K562 (cell line): Measurements from ENCODE around the gene DHDH. TPM values are rescaled to one million over a fixed set of nuclear protein-coding genes. Genes with fewer than 3 reads are reported as not detected.

Experiments used
- ATAC-seq: fragments of 200-7000 bp; cut with Tn5 transposase; 3 replicates; pipeline ENCODE4 v1.9.1; 2020; ENCODE audit warnings: moderate library complexity
- BruUV-seq: library from RNA; stranded (reverse); fragments of 400-500 nt; replicated peaks from 2 replicates; lab custom pipeline; 2021; lab: Mats Ljungman, UMichigan
- CTCF ChIA-PET: fragments of 300-600 bp; formaldehyde crosslinking; extraction: SDS; loops from one replicate; lab custom pipeline; 2021; ENCODE audit warnings: low intra/inter-chr PET ratio; lab: Yijun Ruan, JAX
- POLR2A ChIA-PET: fragments of 300-600, 350-650 bp; sonication (Branson Sonifier 250); formaldehyde crosslinking; extraction: SDS; loops from one replicate; lab custom pipeline; 2021; ENCODE audit warnings: antibody characterized with exemption, inconsistent platforms; lab: Yijun Ruan, JAX
- DNase-seq, 4 experiments: peaks; one replicate each; pipeline versions ENCODE4 v3.0.0 to v3.0.0-alpha.2; 2011 to 2018; ENCODE audit warnings: low spot score in 3 of 4, mixed read lengths in 3 of 4; ENCODE audit errors: extremely low read depth in 1 of 4
- FAIRE-seq: peaks from 2 replicates; lab custom pipeline; 2011; peaks lifted over from hg19 to GRCh38; lab: Jason Lieb, UNC
- H2AFZ ChIP-seq: 2 replicates; pipeline ENCODE4 v1.6.0; 2011; ENCODE audit warnings: low read depth, low read length, control low read depth, inconsistent platforms
- H3K27ac ChIP-seq: fragments of 200-600 bp; 3 replicates; pipeline ENCODE4 v1.8.0; 2011; ENCODE audit warnings: low read depth, mild to moderate bottlenecking, control low read depth, inconsistent platforms, low read length, moderate library complexity, mixed read lengths; ENCODE audit errors: extremely low read depth
- H3K27me3 ChIP-seq, 2 experiments: fragments of 300-600 bp in 1 of 2; 2 replicates in 1 of 2; 3 replicates in 1 of 2; pipeline versions ENCODE4 v1.6.0 to v1.8.0; 2011; ENCODE audit warnings: inconsistent platforms in 2 of 2, low read length in 2 of 2, mild to moderate bottlenecking in 1 of 2, mixed read lengths in 1 of 2, moderate library complexity in 1 of 2; ENCODE audit not compliant: control insufficient read depth in 2 of 2, insufficient read depth in 2 of 2
- H3K36me3 ChIP-seq: fragments of 300-600 bp; 3 replicates; pipeline ENCODE4 v1.8.0; 2011; ENCODE audit warnings: mild to moderate bottlenecking, low read length, inconsistent platforms; ENCODE audit not compliant: control insufficient read depth, insufficient read depth
- H3K4me1 ChIP-seq, 2 experiments: fragments of 200-600 bp in 1 of 2; replicated peaks in 1 of 2; 2 replicates in 1 of 2; 3 replicates in 1 of 2; pipeline versions ENCODE4 v1.5.1 to v1.8.0; 2011; ENCODE audit warnings: inconsistent platforms in 2 of 2, low read length in 2 of 2, mild to moderate bottlenecking in 1 of 2, mixed read lengths in 1 of 2, moderate library complexity in 1 of 2; ENCODE audit not compliant: control insufficient read depth in 2 of 2, insufficient read depth in 2 of 2
- H3K4me2 ChIP-seq: 2 replicates; pipeline ENCODE4 v1.6.1; 2011; ENCODE audit warnings: low read length, control low read depth, inconsistent platforms, mixed read lengths; ENCODE audit not compliant: insufficient read depth
- H3K4me3 ChIP-seq: fragments of 200-600 bp; sonication (generic), shearing (Covaris generic); 2 replicates; pipeline ENCODE4 v1.5.1; 2016; ENCODE audit warnings: control low read depth, inconsistent platforms
- H3K79me2 ChIP-seq: fragments of 200-600 bp; 3 replicates; pipeline ENCODE4 v1.8.0; 2011; ENCODE audit warnings: low read length, inconsistent platforms; ENCODE audit not compliant: control insufficient read depth, insufficient read depth
- H3K9ac ChIP-seq, 2 experiments: 2 replicates each; pipeline versions ENCODE4 v1.6.0 to v1.6.1; 2011; ENCODE audit warnings: low read depth in 2 of 2, low read length in 2 of 2, control low read depth in 1 of 2, inconsistent platforms in 1 of 2, mild to moderate bottlenecking in 1 of 2, mixed read lengths in 1 of 2; ENCODE audit not compliant: insufficient read depth in 1 of 2
- H3K9me1 ChIP-seq: one replicate; pipeline ENCODE4 v1.6.0; 2011; ENCODE audit warnings: inconsistent platforms, mild to moderate bottlenecking, low read length, moderate library complexity; ENCODE audit not compliant: control insufficient read depth, insufficient read depth
- H3K9me3 ChIP-seq: replicated peaks from 2 replicates; pipeline ENCODE4 v1.5.1; 2011; ENCODE audit warnings: low read depth, low read length, inconsistent platforms; ENCODE audit not compliant: control insufficient read depth, insufficient read depth
- H4K20me1 ChIP-seq: replicated peaks from 2 replicates; pipeline ENCODE4 v1.6.1; 2011; ENCODE audit warnings: low read length, inconsistent platforms, mixed read lengths; ENCODE audit not compliant: control insufficient read depth, insufficient read depth
- ARNT ChIP-seq, 2 experiments: fragments of 450-650 bp; IDR thresholded peaks; 2 replicates each; pipeline ENCODE4 v1.6.1; 2016; ENCODE audit warnings: mild to moderate bottlenecking in 1 of 2
- CGGBP1 ChIP-seq: fragments of 250-450 bp; sonication (Bioruptor Pico); IDR thresholded peaks from 2 replicates; pipeline ENCODE4 v1.9.0; 2021; ENCODE audit warnings: mild to moderate bottlenecking
- CTBP1 ChIP-seq: fragments of 450-650 bp; IDR thresholded peaks from 2 replicates; pipeline ENCODE4 v1.6.1; 2016; ENCODE audit warnings: borderline replicate concordance
- DIDO1 ChIP-seq: fragments of 450-650 bp; IDR thresholded peaks from 2 replicates; pipeline ENCODE4 v1.6.1; 2016; ENCODE audit warnings: low read depth, missing biosample characterization, missing genetic modification characterization
- HDAC2 ChIP-seq: fragments of 450-650 bp; IDR thresholded peaks from 2 replicates; pipeline ENCODE4 v1.6.1; 2016; ENCODE audit warnings: mild to moderate bottlenecking
- HMBOX1 ChIP-seq: sonication (generic); IDR thresholded peaks from 2 replicates; pipeline ENCODE4 v1.6.1; 2016
- HOXB6 ChIP-seq: fragments of 250-450 bp; sonication (Bioruptor Pico); IDR thresholded peaks from 2 replicates; pipeline ENCODE4 v1.5.1; 2022; ENCODE audit warnings: mild to moderate bottlenecking, borderline replicate concordance
- JUND ChIP-seq, 2 experiments: IDR thresholded peaks; 2 replicates in 1 of 2; 3 replicates in 1 of 2; pipeline ENCODE4 v1.6.1; 2011; ENCODE audit warnings: borderline replicate concordance in 2 of 2, low read depth in 2 of 2, low read length in 2 of 2, improper control_type of control experiment in 1 of 2, missing biosample characterization in 1 of 2, missing genetic modification characterization in 1 of 2, missing genetic modification reagents in 1 of 2
- POLR2G ChIP-seq: fragments of 200-400 bp; formaldehyde crosslinking; IDR thresholded peaks from 2 replicates; pipeline ENCODE4 v1.6.1; 2017; ENCODE audit warnings: low read depth, mild to moderate bottlenecking, antibody characterized with exemption, low read length, moderate library complexity
- SAFB2 ChIP-seq: fragments of 200-400 bp; formaldehyde crosslinking; IDR thresholded peaks from 2 replicates; pipeline ENCODE4 v1.6.1; 2018; ENCODE audit warnings: borderline replicate concordance, low read length, low read depth, moderate library complexity; ENCODE audit not compliant: severe bottlenecking
- TFAP4 ChIP-seq: sonication (generic); formaldehyde crosslinking; IDR thresholded peaks from 2 replicates; pipeline ENCODE4 v1.8.0; 2022; ENCODE audit warnings: missing genetic modification reagents, mild to moderate bottlenecking, moderate library complexity, borderline replicate concordance
- ZBTB33 ChIP-seq: sonication (generic); formaldehyde crosslinking; IDR thresholded peaks from 2 replicates; pipeline ENCODE4 v1.8.1; 2023; ENCODE audit warnings: mild to moderate bottlenecking, missing genetic modification reagents
- ZFPM2 ChIP-seq: fragments of 250-450 bp; sonication (Bioruptor Pico); IDR thresholded peaks from 2 replicates; pipeline ENCODE4 v1.5.1; 2022; ENCODE audit warnings: mild to moderate bottlenecking
- ZFX ChIP-seq: sonication (generic); formaldehyde crosslinking; IDR thresholded peaks from 2 replicates; pipeline ENCODE4 v1.8.0; 2022; ENCODE audit warnings: mild to moderate bottlenecking, missing genetic modification reagents, moderate library complexity
- ZNF41 ChIP-seq: fragments of 250-450 bp; sonication (Bioruptor Pico); conservative IDR thresholded peaks from 2 replicates; pipeline ENCODE4 v1.4.0; 2020; ENCODE audit warnings: mild to moderate bottlenecking
- ZNF785 ChIP-seq: fragments of 250-450 bp; sonication (Bioruptor Pico); IDR thresholded peaks from 2 replicates; pipeline ENCODE4 v1.4.0; 2020; ENCODE audit warnings: mild to moderate bottlenecking
- WGBS: fragments of 100-300 bp; shearing (Covaris generic); methylation state at CpG from one replicate; pipeline ENCODE4 v1.1.6; 2016; ENCODE audit warnings: low coverage, mixed read lengths; ENCODE audit not compliant: insufficient coverage; ENCODE audit errors: missing lambda C conversion rate; 5-methylcytosine and 5-hydroxymethylcytosine counted together
- in situ Hi-C: fragments of 300-500 bp; cut with MboI; formaldehyde crosslinking; loops from 4 replicates; pipeline ENCODE4 v1.15.0; 2018; ENCODE audit warnings: inconsistent platforms, mixed read lengths
- intact Hi-C: fragments of 100-400 bp; cut with micrococcal nuclease; formaldehyde crosslinking; loops from 2 replicates; pipeline ENCODE4 v1.14.2; 2022
- polyA plus RNA-seq, 8 experiments: library from polyadenylated mRNA; depleted of rRNA in 4 of 8; stranded (reverse) in 5 of 8; unstranded in 3 of 8; fragments of >200 nt; fragmentation: Nextera tagmentation in 2 of 8; fragmentation: Illumina TruSeq in 1 of 8; extraction: Ambion mirVana in 2 of 8; extraction: Trizol in 1 of 8; gene quantifications; 2 replicates each; pipeline versions ENCODE4 v1.2.1 to v1.2.3, GENCODE V29; 2011 to 2014; ENCODE audit warnings: inconsistent platforms in 1 of 8, missing spikeins in 1 of 8
- total RNA-seq, 7 experiments: library from RNA; depleted of rRNA in 6 of 7; stranded (reverse); fragments of >200 nt in 6 of 7; fragmentation: Illumina TruSeq in 2 of 7; extraction: Trizol in 2 of 7; gene quantifications; 2 replicates each; pipeline versions ENCODE4 v1.2.1 to v1.2.3, GENCODE V29; 2011 to 2021; ENCODE audit warnings: low replicate concordance in 1 of 7

Gene DHDH
- total and polyA plus RNA-seq, 9 of the 15 experiments (the other 6 are each of a cell fraction or from before 2014, with no cell fraction given), result 0.37 to 1.9 (median 0.87) TPM

- CTCF ChIA-PET, result no interaction called here
- Histone ChIP-seq H3K9me1 (no peaks in the 10 kb centered on the region), H3K4me1 (peaks cover 34 to 71% of the 10 kb centered on the region in 2 experiments), H3K4me3 (peak overlapping the region; percentile 17; the same call in 1 of the 2 replicates), H3K27me3 (no peaks in the 10 kb centered on the region), H3K36me3 (no peaks in the 10 kb centered on the region), H4K20me1 (no peaks in the 10 kb centered on the region), H3K9me3 (no peaks in the 10 kb centered on the region), H3K27ac (peak overlapping the region; percentile 48; the same call in 1 of the 3 replicates), H3K9ac (peak overlapping the region in 1 of 2 experiments; percentile 33; a peak in 3 of 4 replicates), H2AFZ (peak overlapping the region; percentile 79), H3K4me2 (peak overlapping the region; percentile 66), H3K79me2 (peaks cover 12% of the 10 kb centered on the region)
- intact Hi-C loops, result no loop called here
- POLR2A ChIA-PET, result interaction anchor here (0.6 to 9.7 kb wide), 8 partner anchors 10 to 70 kb away, joined by 3 to 205 read pairs (median 6); partner anchors contain the start of genes DHDH, FTL and PPP1R15A
- no TSS peak for BruUV-seq
- FAIRE-seq (no peak), ATAC-seq (peak; percentile 68), DNase-seq (peak; percentile 80 to 94 (median 88))
- in situ Hi-C loops, result no loop called here
- WGBS, result 14% methylated on average over 20 of the region's 25 CpGs
- TF ChIP-seq DIDO1 (tag), result no peak
- no peak for TF ChIP-seq HMBOX1
- TF ChIP-seq CTBP1, result no peak
- TF ChIP-seq ZNF785 (CRISPR knock-in tag), result no peak
- TF ChIP-seq ZFPM2 (CRISPR knock-in tag), result no peak
- TF ChIP-seq ARNT (IDR thresholded peaks at IDR 0.05), result no peak
- TF ChIP-seq HDAC2, result 0 out of 2 replicates have a peak, but pooled peaks have one; percentile 38
- peak; percentile 10; the same call in 1 of the 2 replicates for TF ChIP-seq JUND (IDR thresholded peaks at IDR 0.05; ENCODE audit: borderline replicate concordance, low read depth, low read length)
- TF ChIP-seq JUND (tag; IDR thresholded peaks at IDR 0.05; ENCODE audit: borderline replicate concordance, low read depth, low read length), result no peak
- TF ChIP-seq POLR2G, result peak; percentile 64
- no peak for TF ChIP-seq ZNF41 (CRISPR knock-in tag)
- TF ChIP-seq ZBTB33, result peak; percentile 97
- TF ChIP-seq TFAP4, result peak; percentile 32; the same call in 1 of the 2 replicates
- peak; percentile 52 for TF ChIP-seq ZFX (CRISPR knock-in tag)
- TF ChIP-seq HOXB6 (CRISPR knock-in tag), result no peak
- TF ChIP-seq CGGBP1 (CRISPR knock-in tag), result no peak
- TF ChIP-seq SAFB2, result no peak
Observed at GRCh38 chr19:48896191-48896720, 37.2 kb upstream of the DHDH start.
